Loucy (cell line): ENCODE results near the gene SPEM2.

ENCODE experiments used
- H2AFZ ChIP-seq: fragments of 200-600 bp; sonication (generic); 2 replicates; pipeline ENCODE4 v1.6.0; 2016; ENCODE audit warnings: antibody characterized with exemption, mild to moderate bottlenecking, low read length, moderate library complexity
- H3F3A ChIP-seq: fragments of 200-600 bp; 2 replicates; pipeline ENCODE4 v1.6.0; 2016; ENCODE audit warnings: antibody characterized with exemption, low read depth, mild to moderate bottlenecking
- H3K27me3 ChIP-seq: fragments of 200-600 bp; sonication (generic); 2 replicates; pipeline ENCODE4 v1.6.1; 2014; ENCODE audit warnings: low read length, mild to moderate bottlenecking; ENCODE audit not compliant: insufficient read depth, poor library complexity, severe bottlenecking
- H3K36me3 ChIP-seq: fragments of 200-600 bp; sonication (generic); 2 replicates; pipeline ENCODE4 v1.6.1; 2016; ENCODE audit warnings: low read length; ENCODE audit not compliant: insufficient read depth
- H3K4me1 ChIP-seq: fragments of 200-600 bp; sonication (generic); 2 replicates; pipeline ENCODE4 v1.5.1; 2014; ENCODE audit warnings: low read length, mild to moderate bottlenecking; ENCODE audit not compliant: insufficient read depth, poor library complexity, severe bottlenecking
- H3K4me2 ChIP-seq: fragments of 200-600 bp; sonication (generic); 2 replicates; pipeline ENCODE4 v1.6.0; 2014; ENCODE audit warnings: antibody characterized with exemption, low read length, low read depth, mild to moderate bottlenecking; ENCODE audit not compliant: poor library complexity, severe bottlenecking
- H3K4me3 ChIP-seq: fragments of 200-600 bp; sonication (generic); 2 replicates; pipeline ENCODE4 v1.5.1; 2014; ENCODE audit warnings: low read length, mild to moderate bottlenecking, mixed read lengths; ENCODE audit not compliant: poor library complexity, severe bottlenecking
- H3K79me2 ChIP-seq: fragments of 200-600 bp; sonication (generic); 2 replicates; pipeline ENCODE4 v1.6.1; 2014; ENCODE audit warnings: low read length; ENCODE audit not compliant: insufficient read depth
- H3K9ac ChIP-seq: fragments of 200-600 bp; sonication (generic); 2 replicates; pipeline ENCODE4 v1.6.0; 2014; ENCODE audit warnings: mild to moderate bottlenecking, low read depth, low read length, moderate library complexity; ENCODE audit not compliant: poor library complexity, severe bottlenecking
- H3K9me2 ChIP-seq: fragments of 200-600 bp; sonication (generic); replicated peaks from 2 replicates; pipeline ENCODE4 v1.6.1; 2016; ENCODE audit warnings: low read depth, low read length, mixed read lengths
- H3K9me3 ChIP-seq: fragments of 200-600 bp; sonication (generic); 2 replicates; pipeline ENCODE4 v1.6.1; 2014; ENCODE audit warnings: mild to moderate bottlenecking, antibody characterized with exemption, low read length, low read depth; ENCODE audit not compliant: insufficient read depth
- H4K20me1 ChIP-seq: fragments of 200-600 bp; sonication (generic); 2 replicates; pipeline ENCODE4 v1.6.0; 2014; ENCODE audit warnings: antibody characterized with exemption, low read length, mild to moderate bottlenecking; ENCODE audit not compliant: insufficient read depth, poor library complexity, severe bottlenecking
- CTCF ChIP-seq: fragments of 200-600 bp; sonication (generic); conservative IDR thresholded peaks from 2 replicates; pipeline ENCODE4 v1.5.1; 2014; ENCODE audit warnings: mild to moderate bottlenecking, antibody characterized with exemption, low read length
- EZH2phosphoT487 ChIP-seq: fragments of 200-600 bp; IDR thresholded peaks from 2 replicates; pipeline ENCODE4 v1.6.1; 2018; ENCODE audit warnings: antibody characterized with exemption, mild to moderate bottlenecking, moderate library complexity, borderline replicate concordance

SPEM2 gene

GRCh38 chr17:7380855-7381683 lies 44.3 kb upstream of the SPEM2 start, which contains the start of gene TNK1:
TSS of gene TNK1 (plus strand) at chr17:7381089. CDS start at chr17:7382927, 1,838 bp downstream.
- H3K36me3 ChIP-seq: no peaks in the 10 kb centered on the region
- H3K9me2 ChIP-seq: no peaks in the 10 kb centered on the region
- no peaks in the 10 kb centered on the region for H3K27me3 ChIP-seq
- H3K4me3 ChIP-seq: no peak within 1 kb of the TSS
- no peaks in the 10 kb centered on the region for H3K9me3 ChIP-seq
- no peaks in the 10 kb centered on the region for H3K79me2 ChIP-seq
- no peak within 1 kb of the TSS for H3K4me2 ChIP-seq
- TF ChIP-seq CTCF (no peak), EZH2phosphoT487 (no peak)
- H3F3A ChIP-seq: no peaks in the 10 kb centered on the region
- H3K9ac ChIP-seq: no peak within 1 kb of the TSS
- H2AFZ ChIP-seq: no peak within 1 kb of the TSS
- H3K4me1 ChIP-seq: no peaks in the 10 kb centered on the region
- H4K20me1 ChIP-seq: no peaks in the 10 kb centered on the region

GRCh38 chr17:7382901-7383300 lies 42.5 kb upstream of the SPEM2 start:
- TF ChIP-seq EZH2phosphoT487: no peak
- TF ChIP-seq CTCF: no peak
- H4K20me1 ChIP-seq: no peaks in the 10 kb centered on the region
- H3K9me3 ChIP-seq: no peaks in the 10 kb centered on the region
- H3K4me2 ChIP-seq: no peak overlapping the region
- H3F3A ChIP-seq: no peaks in the 10 kb centered on the region
- no peaks in the 10 kb centered on the region for H3K4me1 ChIP-seq
- H2AFZ ChIP-seq: no peak overlapping the region
- H3K9me2 ChIP-seq: no peaks in the 10 kb centered on the region
- H3K9ac ChIP-seq: no peak overlapping the region
- H3K79me2 ChIP-seq: no peaks in the 10 kb centered on the region
- H3K27me3 ChIP-seq: no peaks in the 10 kb centered on the region
- H3K4me3 ChIP-seq: no peak overlapping the region
- H3K36me3 ChIP-seq: no peaks in the 10 kb centered on the region

- Histone ChIP-seq H3K9me3 (no peaks in the 10 kb centered on the region), H3F3A (no peaks in the 10 kb centered on the region), H3K4me2 (no peak overlapping the region), H3K9me2 (no peaks in the 10 kb centered on the region), H3K27me3 (no peaks in the 10 kb centered on the region), H3K4me3 (no peak overlapping the region), H3K4me1 (no peaks in the 10 kb centered on the region), H3K36me3 (no peaks in the 10 kb centered on the region), H2AFZ (no peak overlapping the region), H4K20me1 (no peaks in the 10 kb centered on the region), H3K9ac (no peak overlapping the region), H3K79me2 (no peaks in the 10 kb centered on the region)
- TF ChIP-seq CTCF (no peak), EZH2phosphoT487 (no peak)
Observed at GRCh38 chr17:7383371-7383741, 42.1 kb upstream of the SPEM2 start.
